PFSK-1 (cell line): ENCODE results near the gene FAM181A.

Experiments used
- FOXP2 ChIP-seq: optimal IDR thresholded peaks from 2 replicates; pipeline ENCODE3; 2011; ENCODE audit warnings: borderline replicate concordance, control low read depth, inconsistent platforms; ENCODE audit not compliant: insufficient read depth; ENCODE audit errors: extremely low read length, extremely low read depth
- POLR2AphosphoS5 ChIP-seq: IDR thresholded peaks from 2 replicates; pipeline ENCODE4 v1.6.1; 2012; ENCODE audit warnings: low read depth, mild to moderate bottlenecking, control low read depth, low read length, moderate library complexity
- REST ChIP-seq, 2 experiments: IDR thresholded peaks; 2 replicates each; pipeline versions ENCODE4 v1.6.1 to v1.8.0; 2011 to 2012; ENCODE audit warnings: low read depth in 2 of 2, low read length in 2 of 2, control low read depth in 1 of 2, inconsistent platforms in 1 of 2, mild to moderate bottlenecking in 1 of 2, moderate library complexity in 1 of 2; ENCODE audit not compliant: insufficient read depth in 1 of 2
- SIN3A ChIP-seq: IDR thresholded peaks from 2 replicates; pipeline ENCODE4 v1.6.1; 2012; ENCODE audit warnings: mild to moderate bottlenecking, low read length, moderate library complexity, borderline replicate concordance; ENCODE audit not compliant: insufficient read depth
- TAF1 ChIP-seq: IDR thresholded peaks from 2 replicates; pipeline ENCODE4 v1.6.1; 2012; ENCODE audit warnings: low read length, control low read depth, borderline replicate concordance; ENCODE audit not compliant: insufficient read depth

GRCh38 chr14:93965946-93966474 is 38.9 kb downstream of the FAM181A start:
- TF ChIP-seq POLR2AphosphoS5: no peak
- no peak for TF ChIP-seq REST (IDR thresholded peaks at IDR 0.05; ENCODE audit: insufficient read depth in 1 of 2, low read depth in 2 of 2, low read length in 2 of 2)
- no peak for TF ChIP-seq TAF1
- TF ChIP-seq FOXP2: no peak
- no peak for TF ChIP-seq SIN3A
